ENCODE results near the gene RNLS. TPM values are rescaled to one million over a fixed set of nuclear protein-coding genes. Genes with fewer than 3 reads are reported as not detected.

The RNLS gene
- total and polyA plus RNA-seq, 2 donors from 2014 or later = 19.5 to 21.1 TPM

DNA sequence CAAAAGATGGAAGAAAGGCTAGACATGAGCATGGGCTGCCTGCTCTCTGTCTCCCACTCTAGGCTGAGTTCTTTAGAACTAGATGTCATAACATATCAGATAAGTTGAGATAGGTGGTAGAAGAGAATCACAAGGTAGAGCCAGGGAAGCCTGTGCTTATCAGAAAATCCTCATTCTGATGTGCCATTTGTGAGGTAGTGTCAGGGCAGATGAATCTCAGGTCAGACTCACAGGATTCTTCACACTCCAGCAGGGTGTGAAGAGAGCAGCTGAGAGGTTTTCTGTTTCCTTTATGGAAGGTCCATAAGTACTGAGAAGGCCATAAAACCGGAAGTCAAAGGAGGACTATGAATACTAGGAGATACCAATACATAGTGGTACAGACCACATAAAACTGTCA, 132.9 kb downstream of the RNLS start:
- TF ChIP-seq, protein P1, sequence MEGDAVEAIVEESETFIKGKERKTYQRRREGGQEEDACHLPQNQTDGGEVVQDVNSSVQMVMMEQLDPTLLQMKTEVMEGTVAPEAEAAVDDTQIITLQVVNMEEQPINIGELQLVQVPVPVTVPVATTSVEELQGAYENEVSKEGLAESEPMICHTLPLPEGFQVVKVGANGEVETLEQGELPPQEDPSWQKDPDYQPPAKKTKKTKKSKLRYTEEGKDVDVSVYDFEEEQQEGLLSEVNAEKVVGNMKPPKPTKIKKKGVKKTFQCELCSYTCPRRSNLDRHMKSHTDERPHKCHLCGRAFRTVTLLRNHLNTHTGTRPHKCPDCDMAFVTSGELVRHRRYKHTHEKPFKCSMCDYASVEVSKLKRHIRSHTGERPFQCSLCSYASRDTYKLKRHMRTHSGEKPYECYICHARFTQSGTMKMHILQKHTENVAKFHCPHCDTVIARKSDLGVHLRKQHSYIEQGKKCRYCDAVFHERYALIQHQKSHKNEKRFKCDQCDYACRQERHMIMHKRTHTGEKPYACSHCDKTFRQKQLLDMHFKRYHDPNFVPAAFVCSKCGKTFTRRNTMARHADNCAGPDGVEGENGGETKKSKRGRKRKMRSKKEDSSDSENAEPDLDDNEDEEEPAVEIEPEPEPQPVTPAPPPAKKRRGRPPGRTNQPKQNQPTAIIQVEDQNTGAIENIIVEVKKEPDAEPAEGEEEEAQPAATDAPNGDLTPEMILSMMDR (IDR thresholded peaks at IDR 0.05; ENCODE audit: borderline replicate concordance, extremely low read depth, insufficient read depth) = no peak
- no peaks in the 10 kb centered on the region for H3K36me3 ChIP-seq (ENCODE audit: control insufficient read depth in 2 of 3, insufficient read depth in 3 of 3, low read length in 3 of 3)
- H3K27ac ChIP-seq (ENCODE audit: low read depth in 2 of 2, low read length in 2 of 2) = no peak overlapping the region
- H3K4me1 ChIP-seq (ENCODE audit: control insufficient read depth in 2 of 3, insufficient read depth in 2 of 3, low read depth in 1 of 3, low read length in 3 of 3) = no peaks in the 10 kb centered on the region
- DNase-seq (no peak), FAIRE-seq (no peak)
- no peaks in the 10 kb centered on the region for H3K9me3 ChIP-seq (ENCODE audit: control insufficient read depth in 2 of 3, insufficient read depth in 1 of 3, low read length in 3 of 3)
- intact Hi-C loops (cut with DNase I) = no loop called here
- H3K27me3 ChIP-seq (ENCODE audit: control insufficient read depth, insufficient read depth, low read length) = no peaks in the 10 kb centered on the region
- H3K9ac ChIP-seq (ENCODE audit: low read length in 3 of 3) = no peak overlapping the region
- H3K4me3 ChIP-seq (ENCODE audit: low read length in 3 of 3) = no peak overlapping the region

DNA sequence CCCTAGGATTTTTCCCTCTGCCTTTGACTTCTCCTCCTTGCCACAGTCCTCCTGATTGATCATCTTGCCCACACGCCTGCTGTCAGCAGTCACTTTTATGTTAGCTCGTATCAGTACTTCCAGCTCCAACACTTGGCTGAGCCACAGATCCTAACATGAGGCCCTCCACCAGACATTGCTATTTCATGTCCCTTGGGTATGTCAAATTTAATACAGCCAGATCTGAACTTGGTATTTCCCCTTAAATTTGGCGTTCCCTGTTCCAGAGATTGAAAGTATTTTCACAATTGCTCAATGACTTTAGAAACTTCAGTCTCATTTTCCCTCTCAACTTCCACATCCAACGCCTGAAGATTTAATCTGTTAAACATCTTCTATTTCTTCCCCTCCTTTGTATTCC, 140.4 kb downstream of the RNLS start:
- no peak for DNase-seq
- H3K4me1 ChIP-seq (ENCODE audit: control insufficient read depth in 2 of 3, insufficient read depth in 2 of 3, low read depth in 1 of 3, low read length in 3 of 3) = no peaks in the 10 kb centered on the region
- H3K27ac ChIP-seq (ENCODE audit: low read depth in 2 of 2, low read length in 2 of 2) = no peak overlapping the region
- no peaks in the 10 kb centered on the region for H3K9me3 ChIP-seq (ENCODE audit: control insufficient read depth in 2 of 3, insufficient read depth in 1 of 3, low read length in 3 of 3)
- H3K9ac ChIP-seq (ENCODE audit: low read length in 3 of 3) = no peak overlapping the region
- H3K4me3 ChIP-seq (ENCODE audit: low read length in 3 of 3) = no peak overlapping the region
- FAIRE-seq = no peak
- TF ChIP-seq, protein P1 (IDR thresholded peaks at IDR 0.05; ENCODE audit: borderline replicate concordance, extremely low read depth, insufficient read depth) = no peak
- intact Hi-C loops (cut with DNase I) = no loop called here
- H3K27me3 ChIP-seq (ENCODE audit: control insufficient read depth, insufficient read depth, low read length) = no peaks in the 10 kb centered on the region
- no peaks in the 10 kb centered on the region for H3K36me3 ChIP-seq (ENCODE audit: control insufficient read depth in 2 of 3, insufficient read depth in 3 of 3, low read length in 3 of 3)

DNA sequence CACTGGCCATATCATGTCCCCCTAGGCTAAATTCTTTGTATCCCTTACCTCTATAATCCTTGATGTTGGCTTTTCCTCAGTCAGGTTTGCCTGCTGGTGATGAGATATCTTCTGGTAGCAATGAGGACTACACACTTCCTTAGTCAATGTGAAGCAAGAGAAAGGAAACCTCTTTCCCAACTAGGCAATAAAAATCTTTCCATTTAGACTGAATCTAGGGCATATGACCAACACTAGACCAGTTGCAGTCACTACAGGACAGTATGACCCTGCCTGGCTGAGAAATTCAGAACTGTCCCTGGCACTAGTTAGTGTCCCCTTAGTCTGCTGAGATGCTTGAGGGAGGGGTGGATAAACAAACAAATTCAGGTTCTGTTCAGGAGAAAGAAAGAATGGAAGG, 142.6 kb downstream of the RNLS start:
- Histone ChIP-seq H3K9ac (ENCODE audit: low read length in 3 of 3) (no peak overlapping the region), H3K27me3 (ENCODE audit: control insufficient read depth, insufficient read depth, low read length) (no peaks in the 10 kb centered on the region), H3K4me3 (ENCODE audit: low read length in 3 of 3) (no peak overlapping the region), H3K4me1 (ENCODE audit: control insufficient read depth in 2 of 3, insufficient read depth in 2 of 3, low read depth in 1 of 3, low read length in 3 of 3) (no peaks in the 10 kb centered on the region), H3K27ac (ENCODE audit: low read depth in 2 of 2, low read length in 2 of 2) (no peak overlapping the region), H3K9me3 (ENCODE audit: control insufficient read depth in 2 of 3, insufficient read depth in 1 of 3, low read length in 3 of 3) (no peaks in the 10 kb centered on the region), H3K36me3 (ENCODE audit: control insufficient read depth in 2 of 3, insufficient read depth in 3 of 3, low read length in 3 of 3) (no peaks in the 10 kb centered on the region)
- intact Hi-C loops (cut with DNase I) = no loop called here
- TF ChIP-seq, protein P1 (IDR thresholded peaks at IDR 0.05; ENCODE audit: borderline replicate concordance, extremely low read depth, insufficient read depth) = no peak
- FAIRE-seq (no peak), DNase-seq (no peak)

GRCh38 chr10:88439932-88440331, 143.2 kb downstream of the RNLS start:
- no peak for FAIRE-seq
- Histone ChIP-seq H3K27ac (ENCODE audit: low read depth in 2 of 2, low read length in 2 of 2) (no peak overlapping the region), H3K9me3 (ENCODE audit: control insufficient read depth in 2 of 3, insufficient read depth in 1 of 3, low read length in 3 of 3) (no peaks in the 10 kb centered on the region), H3K36me3 (ENCODE audit: control insufficient read depth in 2 of 3, insufficient read depth in 3 of 3, low read length in 3 of 3) (no peaks in the 10 kb centered on the region), H3K9ac (ENCODE audit: low read length in 3 of 3) (no peak overlapping the region), H3K27me3 (ENCODE audit: control insufficient read depth, insufficient read depth, low read length) (no peaks in the 10 kb centered on the region), H3K4me3 (ENCODE audit: low read length in 3 of 3) (no peak overlapping the region), H3K4me1 (ENCODE audit: control insufficient read depth in 2 of 3, insufficient read depth in 2 of 3, low read depth in 1 of 3, low read length in 3 of 3) (no peaks in the 10 kb centered on the region)
- TF ChIP-seq, protein P1 (IDR thresholded peaks at IDR 0.05; ENCODE audit: borderline replicate concordance, extremely low read depth, insufficient read depth) = no peak
- intact Hi-C loops (cut with DNase I) = no loop called here
- no peak for DNase-seq
